H9 (cell line): Measurements from ENCODE around the gene DAB2IP. TPM values are rescaled to one million over a fixed set of nuclear protein-coding genes. Genes with fewer than 3 reads are reported as not detected.

Experiments
- DNase-seq: peaks from one replicate; pipeline ENCODE4 v3.0.0-alpha.2; 2017
- H2AFZ ChIP-seq: one replicate; pipeline ENCODE4 v1.6.1; 2013; ENCODE audit warnings: mild to moderate bottlenecking, low read length, control low read depth, moderate library complexity
- H2AK5ac ChIP-seq: 2 replicates; pipeline ENCODE4 v1.6.1; 2013; ENCODE audit warnings: low read length, control low read depth, mixed read lengths; ENCODE audit not compliant: insufficient read length
- H2BK120ac ChIP-seq: one replicate; pipeline ENCODE4 v1.6.1; 2013; ENCODE audit warnings: low read depth, mild to moderate bottlenecking, low read length, control low read depth, inconsistent platforms; ENCODE audit not compliant: poor library complexity, severe bottlenecking
- H2BK12ac ChIP-seq: 2 replicates; pipeline ENCODE4 v1.6.1; 2013; ENCODE audit warnings: low read length, control low read depth, mixed read lengths, low read depth; ENCODE audit not compliant: insufficient read length
- H2BK15ac ChIP-seq: 2 replicates; pipeline ENCODE4 v1.6.1; 2013; ENCODE audit warnings: low read depth, low read length, control low read depth
- H2BK20ac ChIP-seq: one replicate; pipeline ENCODE4 v1.6.1; 2013; ENCODE audit warnings: low read depth, mild to moderate bottlenecking, low read length, control low read depth, inconsistent platforms; ENCODE audit not compliant: poor library complexity, severe bottlenecking
- H2BK5ac ChIP-seq: 2 replicates; pipeline ENCODE4 v1.6.1; 2013; ENCODE audit warnings: low read length, control low read depth, mixed read lengths; ENCODE audit not compliant: insufficient read length
- H3K14ac ChIP-seq: 2 replicates; pipeline ENCODE4 v1.6.1; 2013; ENCODE audit warnings: low read length, control low read depth; ENCODE audit not compliant: insufficient read depth
- H3K18ac ChIP-seq: 2 replicates; pipeline ENCODE4 v1.6.1; 2013; ENCODE audit warnings: low read depth, mild to moderate bottlenecking, mixed read lengths, low read length, control low read depth; ENCODE audit not compliant: insufficient read length
- H3K23ac ChIP-seq: 2 replicates; pipeline ENCODE4 v1.6.1; 2013; ENCODE audit warnings: low read length, control low read depth, mixed read lengths, low read depth; ENCODE audit not compliant: insufficient read length
- H3K23me2 ChIP-seq: 2 replicates; pipeline ENCODE4 v1.6.1; 2013; ENCODE audit warnings: low read depth, mild to moderate bottlenecking, mixed read lengths, low read length, control low read depth; ENCODE audit not compliant: insufficient read length, poor library complexity, severe bottlenecking
- H3K27ac ChIP-seq: 2 replicates; pipeline ENCODE4 v1.5.1; 2013; ENCODE audit warnings: low read length, control low read depth, mixed read lengths, low read depth; ENCODE audit not compliant: insufficient read length
- H3K27me3 ChIP-seq: 2 replicates; pipeline ENCODE4 v1.6.1; 2013; ENCODE audit warnings: low read length, control low read depth, inconsistent platforms; ENCODE audit not compliant: insufficient read depth
- H3K4ac ChIP-seq: 2 replicates; pipeline ENCODE4 v1.6.1; 2013; ENCODE audit warnings: low read depth, mild to moderate bottlenecking, control low read depth, inconsistent platforms, low read length, moderate library complexity
- H3K4me1 ChIP-seq: 2 replicates; pipeline ENCODE4 v1.6.1; 2013; ENCODE audit warnings: low read length, control low read depth, inconsistent platforms; ENCODE audit not compliant: insufficient read depth
- H3K4me2 ChIP-seq: 2 replicates; pipeline ENCODE4 v1.6.1; 2013; ENCODE audit warnings: low read length, control low read depth, mixed read lengths; ENCODE audit not compliant: insufficient read length, insufficient read depth
- H3K56ac ChIP-seq: 2 replicates; pipeline ENCODE4 v1.6.1; 2013; ENCODE audit warnings: low read depth, mild to moderate bottlenecking, mixed read lengths, low read length, control low read depth; ENCODE audit not compliant: insufficient read length
- H3K79me1 ChIP-seq: 2 replicates; pipeline ENCODE4 v1.6.1; 2013; ENCODE audit warnings: low read depth, mild to moderate bottlenecking, moderate library complexity, low read length, control low read depth, inconsistent platforms; ENCODE audit not compliant: insufficient read depth, poor library complexity, severe bottlenecking
- H3K79me2 ChIP-seq: 2 replicates; pipeline ENCODE4 v1.6.1; 2013; ENCODE audit warnings: low read length, control low read depth, inconsistent platforms; ENCODE audit not compliant: insufficient read depth
- H3K9ac ChIP-seq: 2 replicates; pipeline ENCODE4 v1.6.1; 2013; ENCODE audit warnings: low read length, control low read depth, mixed read lengths; ENCODE audit not compliant: insufficient read length; ENCODE audit errors: extremely low read depth
- H3K9me3 ChIP-seq: one replicate; pipeline ENCODE4 v1.6.1; 2013; ENCODE audit warnings: low read depth, low read length, inconsistent platforms; ENCODE audit not compliant: control insufficient read depth
- H3T11ph ChIP-seq: one replicate; pipeline ENCODE4 v1.6.1; 2013; ENCODE audit warnings: mild to moderate bottlenecking, low read length, control low read depth, inconsistent platforms
- H4K20me1 ChIP-seq: one replicate; pipeline ENCODE4 v1.6.1; 2013; ENCODE audit not compliant: control insufficient read depth, insufficient read length, insufficient read depth
- H4K5ac ChIP-seq: 2 replicates; pipeline ENCODE4 v1.6.1; 2013; ENCODE audit warnings: low read depth, mild to moderate bottlenecking, mixed read lengths, low read length, control low read depth; ENCODE audit not compliant: insufficient read length
- H4K8ac ChIP-seq: replicated peaks from 2 replicates; pipeline ENCODE4 v1.6.1; 2013; ENCODE audit warnings: low read length, control low read depth, mixed read lengths, low read depth; ENCODE audit not compliant: insufficient read length
- H4K91ac ChIP-seq: 2 replicates; pipeline ENCODE4 v1.6.1; 2013; ENCODE audit warnings: low read depth, mild to moderate bottlenecking, moderate library complexity, mixed read lengths, low read length, control low read depth; ENCODE audit not compliant: insufficient read length
- H3K27ac Mint-ChIP-seq, 3 experiments: 2 replicates in 2 of 3; 3 replicates in 1 of 3; pipeline ENCODE4 v1.8.0; 2020 to 2021; ENCODE audit warnings: mixed read lengths in 3 of 3, mild to moderate bottlenecking in 1 of 3, moderate library complexity in 1 of 3
- H3K27me3 Mint-ChIP-seq: 2 replicates; pipeline ENCODE4 v1.8.0; 2021; ENCODE audit warnings: low read depth, mild to moderate bottlenecking, moderate library complexity, mixed read lengths
- H3K36me3 Mint-ChIP-seq, 3 experiments: 2 replicates in 2 of 3; 3 replicates in 1 of 3; pipeline ENCODE4 v1.8.0; 2020 to 2021; ENCODE audit warnings: low read depth in 3 of 3, mixed read lengths in 3 of 3; ENCODE audit not compliant: insufficient read depth in 1 of 3
- H3K4me1 Mint-ChIP-seq, 2 experiments: 2 replicates each; pipeline ENCODE4 v1.8.0; 2020; ENCODE audit warnings: mixed read lengths in 2 of 2
- H3K4me3 Mint-ChIP-seq, 2 experiments: 2 replicates in 1 of 2; 3 replicates in 1 of 2; pipeline ENCODE4 v1.8.0; 2020 to 2021; ENCODE audit warnings: mild to moderate bottlenecking in 2 of 2, mixed read lengths in 2 of 2, moderate library complexity in 1 of 2
- H3K9me3 Mint-ChIP-seq, 2 experiments: 2 replicates in 1 of 2; 3 replicates in 1 of 2; pipeline ENCODE4 v1.8.0; 2020; ENCODE audit warnings: mild to moderate bottlenecking in 2 of 2, mixed read lengths in 2 of 2, moderate library complexity in 1 of 2
- WGBS: extraction: QIAGEN DNeasy Blood & Tissue Kit; methylation state at CpG from one replicate; pipeline ENCODE4 v1.1.7; 2013; ENCODE audit warnings: missing lambda C conversion rate, low lambda C conversion rate, mixed read lengths; ENCODE audit not compliant: insufficient read length; ENCODE audit errors: extremely low coverage; 5-methylcytosine and 5-hydroxymethylcytosine counted together
- total RNA-seq: library from RNA; stranded (reverse); gene quantifications from 2 replicates; pipeline ENCODE4 v1.2.1, GENCODE V29; 2021
- TF ChIP-seq, protein P1 (sequence below): fragments of 200-600 bp; sonication (generic); conservative IDR thresholded peaks from 3 replicates; pipeline ENCODE4 v1.8.0; 2021; ENCODE audit warnings: antibody characterized with exemption, mild to moderate bottlenecking

DAB2IP gene
- total RNA-seq, 1 experiment from 2014 or later, result 22.6 TPM

DNA sequence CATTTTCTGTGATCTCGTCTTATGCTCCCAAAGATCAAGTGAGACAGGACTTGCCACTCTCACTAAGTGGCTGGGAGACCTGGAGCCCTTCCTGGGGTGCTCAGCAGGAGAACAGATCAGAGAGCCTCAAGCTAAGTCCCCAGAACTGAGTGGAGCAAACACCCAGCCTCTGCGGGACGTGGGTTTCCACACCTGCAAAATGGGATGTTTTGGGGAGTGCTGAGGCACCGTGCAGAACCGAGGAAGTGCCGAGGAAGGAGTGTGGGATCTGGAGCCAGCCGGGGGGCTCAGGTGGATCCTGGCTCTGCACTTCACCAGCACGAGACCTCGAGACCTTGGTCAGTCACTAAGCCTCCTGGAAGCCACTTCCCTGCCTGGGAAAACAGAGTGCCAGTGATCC lies 166.0 kb downstream of the DAB2IP start:
- Histone ChIP-seq H2BK120ac (no peak overlapping the region), H3K14ac (no peak overlapping the region), H2AFZ (no peak overlapping the region), H4K8ac (no peak overlapping the region), H3K56ac (no peak overlapping the region), H2AK5ac (no peak overlapping the region), H3T11ph (no peak overlapping the region), H4K5ac (no peak overlapping the region), H4K20me1 (no peaks in the 10 kb centered on the region), H3K4me1 (peaks cover 7% of the 10 kb centered on the region; the same call in 1 of the 2 replicates), H2BK15ac (no peak overlapping the region), H3K4ac (no peak overlapping the region), H4K91ac (no peak overlapping the region), H2BK20ac (no peak overlapping the region), H3K23me2 (no peaks in the 10 kb centered on the region), H3K4me2 (no peak overlapping the region), H3K18ac (no peak overlapping the region), H3K79me1 (no peaks in the 10 kb centered on the region), H3K9ac (no peak overlapping the region), H3K9me3 (no peaks in the 10 kb centered on the region), H3K23ac (no peak overlapping the region), H2BK5ac (no peak overlapping the region), H3K27me3 (no peaks in the 10 kb centered on the region), H2BK12ac (no peak overlapping the region), H3K79me2 (no peaks in the 10 kb centered on the region), H3K27ac (no peak overlapping the region)
- Mint-ChIP-seq H3K27ac (no peak overlapping the region), H3K27me3 (peaks cover 10% of the 10 kb centered on the region), H3K9me3 (peaks cover 0 to 4% of the 10 kb centered on the region in 2 experiments; a peak in 2 of 5 replicates), H3K4me3 (no peak overlapping the region), H3K36me3 (no peaks in the 10 kb centered on the region), H3K4me1 (peaks cover 47 to 70% of the 10 kb centered on the region in 2 experiments)
- no CpG with 5 or more reads among the region's 9 CpGs for WGBS
- DNase-seq, result no peak
- TF ChIP-seq, protein P1, sequence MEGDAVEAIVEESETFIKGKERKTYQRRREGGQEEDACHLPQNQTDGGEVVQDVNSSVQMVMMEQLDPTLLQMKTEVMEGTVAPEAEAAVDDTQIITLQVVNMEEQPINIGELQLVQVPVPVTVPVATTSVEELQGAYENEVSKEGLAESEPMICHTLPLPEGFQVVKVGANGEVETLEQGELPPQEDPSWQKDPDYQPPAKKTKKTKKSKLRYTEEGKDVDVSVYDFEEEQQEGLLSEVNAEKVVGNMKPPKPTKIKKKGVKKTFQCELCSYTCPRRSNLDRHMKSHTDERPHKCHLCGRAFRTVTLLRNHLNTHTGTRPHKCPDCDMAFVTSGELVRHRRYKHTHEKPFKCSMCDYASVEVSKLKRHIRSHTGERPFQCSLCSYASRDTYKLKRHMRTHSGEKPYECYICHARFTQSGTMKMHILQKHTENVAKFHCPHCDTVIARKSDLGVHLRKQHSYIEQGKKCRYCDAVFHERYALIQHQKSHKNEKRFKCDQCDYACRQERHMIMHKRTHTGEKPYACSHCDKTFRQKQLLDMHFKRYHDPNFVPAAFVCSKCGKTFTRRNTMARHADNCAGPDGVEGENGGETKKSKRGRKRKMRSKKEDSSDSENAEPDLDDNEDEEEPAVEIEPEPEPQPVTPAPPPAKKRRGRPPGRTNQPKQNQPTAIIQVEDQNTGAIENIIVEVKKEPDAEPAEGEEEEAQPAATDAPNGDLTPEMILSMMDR, result no peak
